Caco-2 (cell line): ENCODE data around the gene PAPOLB. TPM values are rescaled to one million over a fixed set of nuclear protein-coding genes. Genes with fewer than 3 reads are reported as not detected.

Experiments used
- BruUV-seq: library from RNA; stranded (reverse); fragments of 400-500 nt; replicated peaks from 2 replicates; lab custom pipeline; 2021; lab: Mats Ljungman, UMichigan
- CTCF ChIA-PET: fragments of 300-600 bp; sonication (Branson Sonifier 250); formaldehyde crosslinking; loops from one replicate; lab custom pipeline; 2022; ENCODE audit warnings: antibody characterized with exemption; lab: Charles Lee
- POLR2A ChIA-PET: fragments of 300-600 bp; sonication (Branson Sonifier 250); formaldehyde crosslinking; loops from one replicate; lab custom pipeline; 2022; ENCODE audit warnings: antibody characterized with exemption; lab: Charles Lee
- DNase-seq, 2 experiments: peaks; one replicate each; pipeline versions ENCODE4 v3.0.0 to v3.0.0-alpha.2; 2020 to 2022
- H3K27me3 ChIP-seq: replicated peaks from 2 replicates; pipeline ENCODE4 v1.6.0; 2011; ENCODE audit warnings: low read length; ENCODE audit not compliant: control insufficient read depth, insufficient read depth
- H3K36me3 ChIP-seq: 2 replicates; pipeline ENCODE4 v1.5.1; 2011; ENCODE audit warnings: low read length; ENCODE audit not compliant: control insufficient read depth, insufficient read depth
- H3K4me1 ChIP-seq: fragments of 250-450 bp; sonication (Bioruptor Pico); 2 replicates; pipeline ENCODE4 v1.5.1; 2020; ENCODE audit warnings: mild to moderate bottlenecking
- H3K4me3 ChIP-seq: 2 replicates; pipeline ENCODE4 v1.5.1; 2011; ENCODE audit warnings: low read depth, mild to moderate bottlenecking, control low read depth, low read length
- H3K9me3 ChIP-seq: fragments of 250-450 bp; sonication (Bioruptor Pico); 2 replicates; pipeline ENCODE4 v1.5.1; 2020; ENCODE audit warnings: mild to moderate bottlenecking, moderate library complexity
- H3K27ac Mint-ChIP-seq: one replicate; pipeline ENCODE4 v1.8.0; 2022; ENCODE audit warnings: mixed read lengths; ENCODE audit not compliant: unreplicated experiment
- H3K27me3 Mint-ChIP-seq: one replicate; pipeline ENCODE4 v1.8.0; 2022; ENCODE audit warnings: mixed read lengths; ENCODE audit not compliant: insufficient read depth, unreplicated experiment
- H3K36me3 Mint-ChIP-seq: one replicate; pipeline ENCODE4 v1.8.0; 2022; ENCODE audit warnings: mild to moderate bottlenecking, mixed read lengths; ENCODE audit not compliant: insufficient read depth, unreplicated experiment
- H3K4me1 Mint-ChIP-seq: one replicate; pipeline ENCODE4 v1.8.0; 2022; ENCODE audit warnings: low read depth, mixed read lengths; ENCODE audit not compliant: unreplicated experiment
- H3K4me3 Mint-ChIP-seq: one replicate; pipeline ENCODE4 v1.8.0; 2022; ENCODE audit warnings: mild to moderate bottlenecking, moderate library complexity, mixed read lengths; ENCODE audit not compliant: unreplicated experiment
- H3K9me3 Mint-ChIP-seq: one replicate; pipeline ENCODE4 v1.8.0; 2022; ENCODE audit warnings: mixed read lengths; ENCODE audit not compliant: unreplicated experiment
- intact Hi-C: fragments of 100-400 bp; cut with micrococcal nuclease; formaldehyde crosslinking; loops from one replicate; pipeline ENCODE4 v1.10.0; 2022; ENCODE audit not compliant: unreplicated experiment
- total RNA-seq: library from RNA; stranded (reverse); gene quantifications from 2 replicates; pipeline ENCODE4 v1.2.3, GENCODE V29; 2022
- TF ChIP-seq, protein P1 (sequence below), 2 experiments: fragments of 200-600 bp in 1 of 2; IDR thresholded peaks; 1 replicate in 1 of 2; 2 replicates in 1 of 2; pipeline versions ENCODE4 v1.5.1 to v1.8.0; 2011 to 2022; ENCODE audit warnings: antibody characterized with exemption in 1 of 2, control low read depth in 1 of 2, inconsistent platforms in 1 of 2, low read depth in 1 of 2, low read length in 1 of 2, mild to moderate bottlenecking in 1 of 2, moderate library complexity in 1 of 2; ENCODE audit not compliant: insufficient read depth in 1 of 2, severe bottlenecking in 1 of 2, unreplicated experiment in 1 of 2

Gene PAPOLB
- total RNA-seq, 1 experiment from 2014 or later, result not detected

- no peak for DNase-seq
- Mint-ChIP-seq H3K27me3 (peaks cover 16% of the 10 kb centered on the region), H3K4me1 (no peaks in the 10 kb centered on the region), H3K9me3 (no peaks in the 10 kb centered on the region), H3K4me3 (no peak overlapping the region), H3K36me3 (no peaks in the 10 kb centered on the region), H3K27ac (no peak overlapping the region)
- intact Hi-C loops, result no loop called here
- ChIA-PET POLR2A (no interaction called here), CTCF (no interaction called here)
- BruUV-seq, result no TSS peak
- no peaks in the 10 kb centered on the region for H3K27me3 ChIP-seq
- no peaks in the 10 kb centered on the region for H3K9me3 ChIP-seq
- TF ChIP-seq, protein P1, sequence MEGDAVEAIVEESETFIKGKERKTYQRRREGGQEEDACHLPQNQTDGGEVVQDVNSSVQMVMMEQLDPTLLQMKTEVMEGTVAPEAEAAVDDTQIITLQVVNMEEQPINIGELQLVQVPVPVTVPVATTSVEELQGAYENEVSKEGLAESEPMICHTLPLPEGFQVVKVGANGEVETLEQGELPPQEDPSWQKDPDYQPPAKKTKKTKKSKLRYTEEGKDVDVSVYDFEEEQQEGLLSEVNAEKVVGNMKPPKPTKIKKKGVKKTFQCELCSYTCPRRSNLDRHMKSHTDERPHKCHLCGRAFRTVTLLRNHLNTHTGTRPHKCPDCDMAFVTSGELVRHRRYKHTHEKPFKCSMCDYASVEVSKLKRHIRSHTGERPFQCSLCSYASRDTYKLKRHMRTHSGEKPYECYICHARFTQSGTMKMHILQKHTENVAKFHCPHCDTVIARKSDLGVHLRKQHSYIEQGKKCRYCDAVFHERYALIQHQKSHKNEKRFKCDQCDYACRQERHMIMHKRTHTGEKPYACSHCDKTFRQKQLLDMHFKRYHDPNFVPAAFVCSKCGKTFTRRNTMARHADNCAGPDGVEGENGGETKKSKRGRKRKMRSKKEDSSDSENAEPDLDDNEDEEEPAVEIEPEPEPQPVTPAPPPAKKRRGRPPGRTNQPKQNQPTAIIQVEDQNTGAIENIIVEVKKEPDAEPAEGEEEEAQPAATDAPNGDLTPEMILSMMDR (IDR thresholded peaks at IDR 0.05; ENCODE audit: insufficient read depth in 1 of 2, low read depth in 1 of 2, low read length in 1 of 2, severe bottlenecking in 1 of 2, unreplicated experiment in 1 of 2), result no peak
- no peaks in the 10 kb centered on the region for H3K36me3 ChIP-seq
- H3K4me3 ChIP-seq, result no peak overlapping the region
- no peaks in the 10 kb centered on the region for H3K4me1 ChIP-seq
Observed at GRCh38 chr7:4823441-4824119, 38.2 kb downstream of the PAPOLB start.

GRCh38 chr7:4822677-4823076 lies 39.2 kb downstream of the PAPOLB start:
- CTCF ChIA-PET, result no interaction called here
- Mint-ChIP-seq H3K4me3 (no peak overlapping the region), H3K4me1 (no peaks in the 10 kb centered on the region)

GRCh38 chr7:4820967-4821471 lies 40.8 kb downstream of the PAPOLB start:
- DNase-seq, result no peak
- CTCF ChIA-PET, result no interaction called here
- no peak overlapping the region for H3K27ac Mint-ChIP-seq
- H3K4me3 Mint-ChIP-seq, result no peak overlapping the region
- H3K36me3 Mint-ChIP-seq, result no peaks in the 10 kb centered on the region
- Histone ChIP-seq H3K36me3 (no peaks in the 10 kb centered on the region), H3K4me1 (no peaks in the 10 kb centered on the region), H3K9me3 (no peaks in the 10 kb centered on the region), H3K4me3 (no peak overlapping the region), H3K27me3 (no peaks in the 10 kb centered on the region)
- POLR2A ChIA-PET, result no interaction called here
- H3K9me3 Mint-ChIP-seq, result no peaks in the 10 kb centered on the region
- BruUV-seq, result no TSS peak
- TF ChIP-seq, protein P1 (IDR thresholded peaks at IDR 0.05; ENCODE audit: insufficient read depth in 1 of 2, low read depth in 1 of 2, low read length in 1 of 2, severe bottlenecking in 1 of 2, unreplicated experiment in 1 of 2), result no peak
- H3K27me3 Mint-ChIP-seq, result peaks cover 14% of the 10 kb centered on the region
- no peaks in the 10 kb centered on the region for H3K4me1 Mint-ChIP-seq
- intact Hi-C loops, result no loop called here

More at GRCh38 chr7:4822677-4823076, 39.2 kb downstream of the PAPOLB start:
- Mint-ChIP-seq H3K27me3 (peaks cover 16% of the 10 kb centered on the region), H3K36me3 (no peaks in the 10 kb centered on the region), H3K9me3 (no peaks in the 10 kb centered on the region), H3K27ac (no peak overlapping the region)
- no peaks in the 10 kb centered on the region for H3K36me3 ChIP-seq
- TF ChIP-seq, protein P1 (IDR thresholded peaks at IDR 0.05; ENCODE audit: insufficient read depth in 1 of 2, low read depth in 1 of 2, low read length in 1 of 2, severe bottlenecking in 1 of 2, unreplicated experiment in 1 of 2), result no peak
- no peaks in the 10 kb centered on the region for H3K9me3 ChIP-seq
- H3K4me1 ChIP-seq, result no peaks in the 10 kb centered on the region
- no peak overlapping the region for H3K4me3 ChIP-seq
- no TSS peak for BruUV-seq
- intact Hi-C loops, result no loop called here
- POLR2A ChIA-PET, result interaction anchor here (0.5 kb wide), 1 partner anchor 386 kb away, joined by 3 read pairs; no protein-coding TSS in a partner anchor
- no peaks in the 10 kb centered on the region for H3K27me3 ChIP-seq
- DNase-seq, result no peak
